ENCODE results near the gene DDX47. TPM values are rescaled to one million over a fixed set of nuclear protein-coding genes. Genes with fewer than 3 reads are reported as not detected.

Gene DDX47
- total RNA-seq, 1 experiment from 2014 or later = 115 TPM

GRCh38 chr12:12803186-12803585, 10.0 kb upstream of the DDX47 start:
- no peak for DNase-seq (ENCODE audit: low read depth, low spot score)
- Histone ChIP-seq H3K4me3 (ENCODE audit: low read depth in 2 of 2, low read length in 2 of 2) (no peak overlapping the region), H3K4me1 (ENCODE audit: control insufficient read depth, insufficient read depth, low read length) (peaks cover 31% of the 10 kb centered on the region), H3K27me3 (ENCODE audit: control insufficient read depth, insufficient read depth, low read length) (no peaks in the 10 kb centered on the region), H3K36me3 (ENCODE audit: control insufficient read depth, insufficient read depth, low read length) (no peaks in the 10 kb centered on the region), H3K9me3 (ENCODE audit: control insufficient read depth, insufficient read depth, low read depth, low read length) (no peaks in the 10 kb centered on the region), H3K27ac (ENCODE audit: low read length) (peak overlapping the region; percentile 75)
- in situ Hi-C loops (cut with HindIII; ENCODE audit: low pct_unique_long_range_greater_than_20kb, low sequenced_read_pairs) = no loop called here
- POLR2A ChIA-PET = interaction anchor here (0.6 to 1.9 kb wide), 6 partner anchors 10 to 167 kb away, joined by 3 to 6 read pairs (median 4); partner anchors contain the start of gene DDX47
- no TSS peak for BruUV-seq (replicated peaks)
- no peak for TF ChIP-seq SIN3A (IDR thresholded peaks at IDR 0.05; ENCODE audit: borderline replicate concordance, insufficient read depth, low read depth, low read length)
- CTCF ChIA-PET = no interaction called here
- intact Hi-C loops (cut with micrococcal nuclease; ENCODE audit: unreplicated experiment) = no loop called here
- ATAC-seq = peak; percentile 91

- BruUV-seq (replicated peaks) = no TSS peak
- peak; percentile 48 for ATAC-seq
Observed at GRCh38 chr12:12804011-12804410, 9.1 kb upstream of the DDX47 start.

More at GRCh38 chr12:12804011-12804410, 9.1 kb upstream of the DDX47 start:
- ChIA-PET POLR2A (interaction anchor here (0.6 to 1.9 kb wide), 4 partner anchors 10 to 94 kb away, joined by 4 to 6 read pairs (median 4); partner anchors contain the start of gene DDX47), CTCF (interaction anchor here (0.6 kb wide), 2 partner anchors 31 to 1349 kb away, joined by 3 to 5 read pairs; no protein-coding TSS in a partner anchor)
- TF ChIP-seq REST (IDR thresholded peaks at IDR 0.05; ENCODE audit: insufficient read depth in 1 of 2, low read depth in 2 of 2, low read length in 1 of 2) = no peak
- TF ChIP-seq POLR2AphosphoS5 (IDR thresholded peaks at IDR 0.05; ENCODE audit: low read depth, low read length) = no peak
- TF ChIP-seq TCF7L2 (IDR thresholded peaks at IDR 0.05; ENCODE audit: low read depth, low read length) = no peak
- no peak for TF ChIP-seq SIN3A (IDR thresholded peaks at IDR 0.05; ENCODE audit: borderline replicate concordance, insufficient read depth, low read depth, low read length)
- no peak for TF ChIP-seq CTCF (IDR thresholded peaks at IDR 0.05)
- Histone ChIP-seq H3K4me3 (ENCODE audit: low read depth in 2 of 2, low read length in 2 of 2) (peak overlapping the region in 1 of 2 experiments; percentile 16; a peak in 1 of 4 replicates), H3K9me3 (ENCODE audit: control insufficient read depth, insufficient read depth, low read depth, low read length) (no peaks in the 10 kb centered on the region), H3K36me3 (ENCODE audit: control insufficient read depth, insufficient read depth, low read length) (no peaks in the 10 kb centered on the region), H3K27me3 (ENCODE audit: control insufficient read depth, insufficient read depth, low read length) (no peaks in the 10 kb centered on the region), H3K4me1 (ENCODE audit: control insufficient read depth, insufficient read depth, low read length) (peaks cover 37% of the 10 kb centered on the region), H3K27ac (ENCODE audit: low read length) (peak overlapping the region; percentile 75)
- no peak for DNase-seq (ENCODE audit: low read depth, low spot score)
- in situ Hi-C loops (cut with HindIII; ENCODE audit: low pct_unique_long_range_greater_than_20kb, low sequenced_read_pairs) = no loop called here
- intact Hi-C loops (cut with micrococcal nuclease; ENCODE audit: unreplicated experiment) = no loop called here
